ENCODE data around the gene TBC1D20. TPM values are rescaled to one million over a fixed set of nuclear protein-coding genes. Genes with fewer than 3 reads are reported as not detected.

Gene TBC1D20
- total RNA-seq, 5 donors from 2014 or later (not counting 1 experiment from before 2014, with no cell fraction given), result 28.9 to 42.7 (median 39.5) TPM

DNA sequence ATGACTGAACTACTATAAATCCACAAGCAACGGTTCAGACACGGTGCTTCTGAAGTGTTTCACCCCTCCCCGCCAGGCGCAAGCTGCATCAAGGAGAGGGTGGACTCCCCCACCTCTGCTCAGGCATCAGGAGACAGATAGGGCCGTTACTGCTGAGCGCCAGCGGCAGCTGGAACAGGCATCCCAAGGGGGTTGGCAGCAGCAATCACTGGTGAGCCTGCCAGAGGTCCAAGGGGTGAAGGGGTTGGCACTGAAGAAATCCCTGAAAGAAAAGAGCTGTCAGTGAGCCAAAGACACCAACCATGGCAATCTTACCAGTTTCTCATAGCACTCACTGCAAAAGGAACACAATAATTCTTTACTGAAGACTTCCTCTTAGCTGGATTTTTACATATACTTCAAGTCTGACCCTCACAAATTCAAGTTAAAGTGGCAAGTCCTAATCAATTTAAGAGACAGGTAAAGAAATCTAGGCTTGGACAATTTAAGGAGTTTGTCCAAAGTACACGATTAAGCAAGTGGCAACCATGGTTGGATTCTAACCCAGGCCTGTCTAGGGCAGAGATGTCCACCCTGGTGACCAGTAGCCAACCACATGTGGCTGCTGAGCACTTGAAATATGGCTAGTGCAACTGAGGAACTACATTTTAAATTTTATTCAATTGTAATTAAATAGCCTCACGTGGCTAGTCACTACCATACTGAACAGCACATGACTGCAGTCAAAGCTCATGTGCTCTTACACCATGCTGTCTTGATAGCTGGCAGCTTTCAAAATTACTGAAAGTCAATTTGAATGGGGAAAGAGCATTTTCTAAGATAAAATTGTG is 21.7 kb upstream of the TBC1D20 start:
- Mint-ChIP-seq H3K4me3 (no peak overlapping the region), H3K36me3 (peaks cover 55% of the 10 kb centered on the region), H3K9me3 (no peaks in the 10 kb centered on the region), H3K27me3 (no peaks in the 10 kb centered on the region), H3K27ac (no peak overlapping the region), H3K4me1 (peaks cover 18 to 24% (median 23%) of the 10 kb centered on the region in 3 donors)
- DNase-seq (no peak), ATAC-seq (replicated peaks in 1 of 4) (no peak)
- no peak overlapping the region for H3K27ac ChIP-seq (ENCODE audit: low read length)
- ChIA-PET CTCF (interaction anchor here in 1 of 2 donors (1.1 kb wide), 1 partner anchor 270 kb away, joined by 3 read pairs; no protein-coding TSS in a partner anchor), POLR2A (no interaction called here)
- peaks cover 33 to 62% of the 10 kb centered on the region in 2 donors for H3K36me3 ChIP-seq (ENCODE audit: control insufficient read depth in 2 of 2, extremely low read depth in 1 of 2, insufficient read depth in 1 of 2, low read length in 1 of 2)
- peaks cover 2 to 7% of the 10 kb centered on the region in 2 experiments for H3K4me1 ChIP-seq (ENCODE audit: control insufficient read depth in 1 of 2, extremely low read depth in 1 of 2, insufficient read depth in 2 of 2, low read length in 2 of 2)
- no peaks in the 10 kb centered on the region for H3K9me3 ChIP-seq
- H3K27me3 ChIP-seq (replicated peaks in 1 of 2; ENCODE audit: control insufficient read depth in 2 of 2, extremely low read depth in 1 of 2, insufficient read depth in 2 of 2, low read length in 1 of 2), result no peaks in the 10 kb centered on the region
- H3K4me3 ChIP-seq (ENCODE audit: control insufficient read depth in 1 of 2, extremely low read depth in 1 of 2, low read length in 1 of 2), result no peak overlapping the region
- WGBS (ENCODE audit: insufficient coverage), result no CpG with 5 or more reads among the region's 9 CpGs

- Mint-ChIP-seq H3K4me1 (peaks cover 22 to 28% (median 27%) of the 10 kb centered on the region in 3 donors), H3K36me3 (peaks cover 35% of the 10 kb centered on the region), H3K27ac (peak overlapping the region; percentile 53 to 58), H3K27me3 (no peaks in the 10 kb centered on the region), H3K9me3 (no peaks in the 10 kb centered on the region), H3K4me3 (no peak overlapping the region)
- DNase-seq (peak in 1 of 35 experiments; percentile 32), ATAC-seq (replicated peaks in 1 of 4) (peak; percentile 54 to 73 (median 71))
- ChIA-PET CTCF (interaction anchor here in 1 of 2 donors (1.0 kb wide), 1 partner anchor 119 kb away, joined by 3 read pairs; no protein-coding TSS in a partner anchor), POLR2A (no interaction called here)
- whole genome bisulfite sequencing (ENCODE audit: insufficient coverage), result no CpG with 5 or more reads among the region's 1 CpG
- H3K27me3 ChIP-seq (replicated peaks in 1 of 2; ENCODE audit: control insufficient read depth in 2 of 2, extremely low read depth in 1 of 2, insufficient read depth in 2 of 2, low read length in 1 of 2), result no peaks in the 10 kb centered on the region
- H3K9me3 ChIP-seq, result no peaks in the 10 kb centered on the region
- H3K4me1 ChIP-seq (ENCODE audit: control insufficient read depth in 1 of 2, extremely low read depth in 1 of 2, insufficient read depth in 2 of 2, low read length in 2 of 2), result peaks cover 2 to 11% of the 10 kb centered on the region in 2 experiments
- H3K27ac ChIP-seq (ENCODE audit: low read length), result no peak overlapping the region
- no peak overlapping the region for H3K4me3 ChIP-seq (ENCODE audit: control insufficient read depth in 1 of 2, extremely low read depth in 1 of 2, low read length in 1 of 2)
- peaks cover 9 to 39% of the 10 kb centered on the region in 2 donors for H3K36me3 ChIP-seq (ENCODE audit: control insufficient read depth in 2 of 2, extremely low read depth in 1 of 2, insufficient read depth in 1 of 2, low read length in 1 of 2)
Observed at GRCh38 chr20:481167-481566, 18.8 kb upstream of the TBC1D20 start.

- H3K27me3 Mint-ChIP-seq, result no peaks in the 10 kb centered on the region
- H3K27ac Mint-ChIP-seq, result peak overlapping the region in 1 of 2 donors; percentile 2
- DNase-seq, result no peak
- Histone ChIP-seq H3K4me3 (ENCODE audit: control insufficient read depth in 1 of 2, extremely low read depth in 1 of 2, low read length in 1 of 2) (no peak overlapping the region), H3K27ac (ENCODE audit: low read length) (no peak overlapping the region), H3K36me3 (ENCODE audit: control insufficient read depth in 2 of 2, extremely low read depth in 1 of 2, insufficient read depth in 1 of 2, low read length in 1 of 2) (peaks cover 7 to 30% of the 10 kb centered on the region in 2 donors), H3K27me3 (replicated peaks in 1 of 2; ENCODE audit: control insufficient read depth in 2 of 2, extremely low read depth in 1 of 2, insufficient read depth in 2 of 2, low read length in 1 of 2) (no peaks in the 10 kb centered on the region), H3K4me1 (ENCODE audit: control insufficient read depth in 1 of 2, extremely low read depth in 1 of 2, insufficient read depth in 2 of 2, low read length in 2 of 2) (peaks cover 2 to 11% of the 10 kb centered on the region in 2 experiments), H3K9me3 (no peaks in the 10 kb centered on the region)
- peaks cover 22 to 28% (median 27%) of the 10 kb centered on the region in 3 donors for H3K4me1 Mint-ChIP-seq
- ATAC-seq (replicated peaks in 1 of 4), result no peak
- ChIA-PET POLR2A (no interaction called here), CTCF (interaction anchor here in 1 of 2 donors (1.2 kb wide), 1 partner anchor 126 kb away, joined by 4 read pairs; no protein-coding TSS in a partner anchor)
- H3K4me3 Mint-ChIP-seq, result no peak overlapping the region
- H3K9me3 Mint-ChIP-seq, result no peaks in the 10 kb centered on the region
- WGBS (ENCODE audit: insufficient coverage), result no CpG with 5 or more reads among the region's 3 CpGs
- H3K36me3 Mint-ChIP-seq, result peaks cover 35% of the 10 kb centered on the region
Observed at GRCh38 chr20:480044-480443, 17.7 kb upstream of the TBC1D20 start.

GRCh38 chr20:479487-479886 is 17.2 kb upstream of the TBC1D20 start:
- Mint-ChIP-seq H3K27ac (no peak overlapping the region), H3K27me3 (no peaks in the 10 kb centered on the region), H3K9me3 (no peaks in the 10 kb centered on the region), H3K4me1 (peaks cover 22 to 28% (median 27%) of the 10 kb centered on the region in 3 donors), H3K36me3 (peaks cover 32% of the 10 kb centered on the region), H3K4me3 (no peak overlapping the region)
- Histone ChIP-seq H3K4me1 (ENCODE audit: control insufficient read depth in 1 of 2, extremely low read depth in 1 of 2, insufficient read depth in 2 of 2, low read length in 2 of 2) (peaks cover 2 to 11% of the 10 kb centered on the region in 2 experiments), H3K9me3 (no peaks in the 10 kb centered on the region), H3K4me3 (ENCODE audit: control insufficient read depth in 1 of 2, extremely low read depth in 1 of 2, low read length in 1 of 2) (no peak overlapping the region), H3K27me3 (replicated peaks in 1 of 2; ENCODE audit: control insufficient read depth in 2 of 2, extremely low read depth in 1 of 2, insufficient read depth in 2 of 2, low read length in 1 of 2) (no peaks in the 10 kb centered on the region), H3K36me3 (ENCODE audit: control insufficient read depth in 2 of 2, extremely low read depth in 1 of 2, insufficient read depth in 1 of 2, low read length in 1 of 2) (peaks cover 7 to 30% of the 10 kb centered on the region in 2 donors), H3K27ac (ENCODE audit: low read length) (no peak overlapping the region)
- no peak for DNase-seq
- WGBS (ENCODE audit: insufficient coverage), result no CpG with 5 or more reads among the region's 2 CpGs
- ATAC-seq (replicated peaks in 1 of 4), result no peak
- ChIA-PET POLR2A (no interaction called here), CTCF (interaction anchor here in 1 of 2 donors (1.2 kb wide), 1 partner anchor 126 kb away, joined by 4 read pairs; no protein-coding TSS in a partner anchor)

DNA sequence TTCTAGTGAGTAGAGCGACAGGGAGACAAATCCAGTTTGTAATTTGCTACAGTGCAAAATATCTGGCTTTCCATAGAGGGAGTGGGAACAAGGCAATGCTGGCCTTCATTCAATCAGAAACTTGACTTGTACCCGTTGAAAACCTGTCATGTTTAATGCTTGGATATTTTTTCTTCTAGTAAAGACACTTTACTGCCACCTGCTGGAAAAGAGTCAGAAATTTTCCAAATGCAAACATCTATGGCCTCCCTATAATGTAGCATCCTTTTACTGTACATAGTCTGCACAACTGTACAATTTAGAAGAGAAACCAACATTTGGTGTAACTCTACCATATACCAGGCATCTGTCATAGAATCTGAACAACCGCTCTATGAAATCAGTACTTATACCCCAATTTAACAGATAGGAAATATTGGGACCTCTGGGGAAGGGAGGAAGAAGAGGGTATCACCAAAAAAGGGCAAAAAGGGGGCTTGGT is 16.7 kb upstream of the TBC1D20 start:
- H3K27ac ChIP-seq (ENCODE audit: low read length), result no peak overlapping the region
- H3K27me3 ChIP-seq (replicated peaks in 1 of 2; ENCODE audit: control insufficient read depth in 2 of 2, extremely low read depth in 1 of 2, insufficient read depth in 2 of 2, low read length in 1 of 2), result no peaks in the 10 kb centered on the region
- peaks cover 4 to 25% of the 10 kb centered on the region in 2 donors for H3K36me3 ChIP-seq (ENCODE audit: control insufficient read depth in 2 of 2, extremely low read depth in 1 of 2, insufficient read depth in 1 of 2, low read length in 1 of 2)
- POLR2A ChIA-PET, result no interaction called here
- DNase-seq, result peak in 15 of 35 experiments; percentile 5 to 81 (median 24)
- Mint-ChIP-seq H3K9me3 (no peaks in the 10 kb centered on the region), H3K4me1 (peaks cover 22 to 28% (median 27%) of the 10 kb centered on the region in 3 donors), H3K27me3 (no peaks in the 10 kb centered on the region), H3K4me3 (no peak overlapping the region), H3K36me3 (peaks cover 28% of the 10 kb centered on the region), H3K27ac (peak overlapping the region in 1 of 2 donors; percentile 23)
- H3K4me3 ChIP-seq (ENCODE audit: control insufficient read depth in 1 of 2, extremely low read depth in 1 of 2, low read length in 1 of 2), result no peak overlapping the region
- no CpG with 5 or more reads among the region's 3 CpGs for WGBS (ENCODE audit: insufficient coverage)
- no peaks in the 10 kb centered on the region for H3K9me3 ChIP-seq
- H3K4me1 ChIP-seq (ENCODE audit: control insufficient read depth in 1 of 2, extremely low read depth in 1 of 2, insufficient read depth in 2 of 2, low read length in 2 of 2), result peaks cover 2 to 11% of the 10 kb centered on the region in 2 experiments
- ATAC-seq (replicated peaks in 1 of 4), result peak; percentile 63 to 78 (median 68)
- CTCF ChIA-PET, result interaction anchor here (0.9 to 1.3 kb wide), 4 partner anchors 17 to 125 kb away, joined by 3 to 5 read pairs (median 4); no protein-coding TSS in a partner anchor

Measured in T-cell (primary cell).